EH (cell line): ENCODE data around the gene NFX1.

Experiments
- DNase-seq: peaks from one replicate; pipeline ENCODE4 v3.0.0-alpha.2; 2015; ENCODE audit warnings: low read depth

NFX1 gene

GRCh38 chr9:33290247-33291030 is at the start of gene NFX1:
NFX1 (plus strand) TSS chr9:33290516; CDS start chr9:33290573, 57 bp downstream.
- DNase-seq = peak; percentile 99

GRCh38 chr9:33241298-33241697 is 49.0 kb upstream of the NFX1 start:
- DNase-seq = no peak

- DNase-seq = no peak
These were observed 47.6 kb upstream of the NFX1 start for GRCh38 chr9:33242609-33243134.

- no peak for DNase-seq
These were observed 46.1 kb upstream of the NFX1 start for GRCh38 chr9:33244137-33244784.

GRCh38 chr9:33245341-33245740 is 45.0 kb upstream of the NFX1 start:
- no peak for DNase-seq

- DNase-seq = no peak
These were observed 44.0 kb upstream of the NFX1 start for GRCh38 chr9:33246269-33246860.

GRCh38 chr9:33248606-33249005 is 41.7 kb upstream of the NFX1 start:
- DNase-seq = no peak

- no peak for DNase-seq
These were observed 41.1 kb upstream of the NFX1 start for GRCh38 chr9:33249087-33249658.

GRCh38 chr9:33249983-33250382 is 40.3 kb upstream of the NFX1 start:
- no peak for DNase-seq

GRCh38 chr9:33250458-33250995 is 39.8 kb upstream of the NFX1 start:
- peak; percentile 76 for DNase-seq

- no peak for DNase-seq
These were observed 36.1 kb upstream of the NFX1 start for GRCh38 chr9:33254211-33254610.

GRCh38 chr9:33255014-33255413 is 35.3 kb upstream of the NFX1 start:
- no peak for DNase-seq

GRCh38 chr9:33255471-33255870 is 34.8 kb upstream of the NFX1 start:
- no peak for DNase-seq

GRCh38 chr9:33256236-33256635 is 34.1 kb upstream of the NFX1 start:
- no peak for DNase-seq

- DNase-seq = no peak
These were observed 33.0 kb upstream of the NFX1 start for GRCh38 chr9:33257276-33257675.

- DNase-seq = no peak
These were observed 29.9 kb upstream of the NFX1 start for GRCh38 chr9:33260372-33260771.

GRCh38 chr9:33263131-33264002 is 26.9 kb upstream of the NFX1 start:
- DNase-seq = peak; percentile 39

- peak; percentile 27 for DNase-seq
These were observed 26.3 kb upstream of the NFX1 start for GRCh38 chr9:33264003-33264472.

GRCh38 chr9:33264473-33265177 is 25.7 kb upstream of the NFX1 start, which contains the start of the genes BAG1 and CHMP5:
BAG1 (minus strand) TSS chr9:33264708.
CHMP5 (plus strand) TSS chr9:33265049; CDS start chr9:33265079, 30 bp downstream.
- peak; percentile 100 for DNase-seq

GRCh38 chr9:33265211-33265865 is 25.0 kb upstream of the NFX1 start:
- peak; percentile 11 for DNase-seq
